Measurements from ENCODE around the gene PROSER3.

DNA sequence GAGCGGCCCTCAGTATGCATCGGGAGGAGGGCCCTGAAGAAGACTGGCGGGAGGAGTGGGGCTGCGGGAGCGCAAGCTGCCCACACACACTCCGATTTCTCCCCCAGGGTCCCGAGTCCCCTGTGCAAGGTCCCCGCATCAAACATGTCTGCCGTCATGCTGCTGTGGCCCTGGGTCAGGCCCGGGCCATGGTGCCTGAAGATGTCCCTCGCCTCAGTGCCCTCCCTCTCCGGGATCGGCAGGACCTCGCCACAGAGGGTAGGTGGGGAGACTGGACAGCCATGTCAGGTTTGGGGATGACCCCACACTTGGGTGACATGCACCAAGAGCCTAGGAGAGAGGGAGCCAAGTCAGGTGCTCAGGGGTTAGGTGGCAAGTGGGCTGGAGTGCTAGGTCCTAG is 35.5 kb upstream of the PROSER3 start:
- TF ChIP-seq, protein P1, sequence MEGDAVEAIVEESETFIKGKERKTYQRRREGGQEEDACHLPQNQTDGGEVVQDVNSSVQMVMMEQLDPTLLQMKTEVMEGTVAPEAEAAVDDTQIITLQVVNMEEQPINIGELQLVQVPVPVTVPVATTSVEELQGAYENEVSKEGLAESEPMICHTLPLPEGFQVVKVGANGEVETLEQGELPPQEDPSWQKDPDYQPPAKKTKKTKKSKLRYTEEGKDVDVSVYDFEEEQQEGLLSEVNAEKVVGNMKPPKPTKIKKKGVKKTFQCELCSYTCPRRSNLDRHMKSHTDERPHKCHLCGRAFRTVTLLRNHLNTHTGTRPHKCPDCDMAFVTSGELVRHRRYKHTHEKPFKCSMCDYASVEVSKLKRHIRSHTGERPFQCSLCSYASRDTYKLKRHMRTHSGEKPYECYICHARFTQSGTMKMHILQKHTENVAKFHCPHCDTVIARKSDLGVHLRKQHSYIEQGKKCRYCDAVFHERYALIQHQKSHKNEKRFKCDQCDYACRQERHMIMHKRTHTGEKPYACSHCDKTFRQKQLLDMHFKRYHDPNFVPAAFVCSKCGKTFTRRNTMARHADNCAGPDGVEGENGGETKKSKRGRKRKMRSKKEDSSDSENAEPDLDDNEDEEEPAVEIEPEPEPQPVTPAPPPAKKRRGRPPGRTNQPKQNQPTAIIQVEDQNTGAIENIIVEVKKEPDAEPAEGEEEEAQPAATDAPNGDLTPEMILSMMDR (IDR thresholded peaks at IDR 0.05): no peak
- no peak for TF ChIP-seq POLR2A (IDR thresholded peaks at IDR 0.05)

Measured in uterus (tissue), 2 donors.